Kasumi-1 (cell line): Measurements from ENCODE around the gene TRMT6.

ENCODE experiments used
- DNase-seq, 2 experiments: peaks; one replicate each; lab custom pipeline; 2025; lab: John Stamatoyannopoulos, UW

TRMT6 gene

GRCh38 chr20:5949943-5950270 lies 426 bp downstream of the TRMT6 start:
- DNase-seq, result no peak

GRCh38 chr20:5947276-5947675 lies 3.1 kb downstream of the TRMT6 start:
- DNase-seq, result no peak

- no peak for DNase-seq
These were observed 4.4 kb downstream of the TRMT6 start for GRCh38 chr20:5945963-5946362.

- DNase-seq, result no peak
These were observed 11.8 kb downstream of the TRMT6 start for GRCh38 chr20:5938456-5939029.

GRCh38 chr20:5936238-5936637 lies 14.1 kb downstream of the TRMT6 start:
- no peak for DNase-seq

- no peak for DNase-seq
These were observed 14.9 kb downstream of the TRMT6 start for GRCh38 chr20:5935384-5935783.

GRCh38 chr20:5933802-5934436 lies 16.4 kb downstream of the TRMT6 start:
- DNase-seq, result peak; percentile 64 to 74

- DNase-seq, result no peak
These were observed 17.5 kb downstream of the TRMT6 start for GRCh38 chr20:5932796-5933195.

GRCh38 chr20:5931411-5931810 lies 18.9 kb downstream of the TRMT6 start:
- DNase-seq, result no peak

GRCh38 chr20:5928836-5929715 lies 21.3 kb downstream of the TRMT6 start:
- no peak for DNase-seq

- DNase-seq, result no peak
These were observed 22.4 kb downstream of the TRMT6 start for GRCh38 chr20:5927749-5928462.

- DNase-seq, result no peak
These were observed 24.8 kb downstream of the TRMT6 start for GRCh38 chr20:5925551-5925950.

GRCh38 chr20:5923493-5923892 lies 26.8 kb downstream of the TRMT6 start:
- DNase-seq, result peak in 1 of 2 experiments; percentile 43

- no peak for DNase-seq
These were observed 29.8 kb downstream of the TRMT6 start for GRCh38 chr20:5920581-5920980.

- DNase-seq, result no peak
These were observed 30.4 kb downstream of the TRMT6 start for GRCh38 chr20:5919626-5920544.

GRCh38 chr20:5918856-5919625 lies 31.3 kb downstream of the TRMT6 start:
- peak; percentile 41 for DNase-seq

GRCh38 chr20:5914859-5915258 lies 35.5 kb downstream of the TRMT6 start:
- no peak for DNase-seq

- no peak for DNase-seq
These were observed 37.2 kb downstream of the TRMT6 start for GRCh38 chr20:5913166-5913565.

GRCh38 chr20:5910186-5910585 lies 40.1 kb downstream of the TRMT6 start:
- no peak for DNase-seq

- no peak for DNase-seq
These were observed 41.4 kb downstream of the TRMT6 start for GRCh38 chr20:5908981-5909380.

- DNase-seq, result no peak
These were observed 49.4 kb downstream of the TRMT6 start for GRCh38 chr20:5900908-5901307.
